Mucosa of descending colon (tissue), 3 donors: Measurements from ENCODE around the gene RBM38. TPM values are rescaled to one million over a fixed set of nuclear protein-coding genes. Genes with fewer than 3 reads are reported as not detected.
A peak's percentile ranks its signal among the peaks of the same experiment; 100 is the strongest.

Experiments
- ATAC-seq: fragments of 200-7000 bp; cut with Tn5 transposase; one replicate; pipeline ENCODE4 v1.9.1; 2020; ENCODE audit warnings: mild to moderate bottlenecking, moderate library complexity
- DNase-seq, 3 donors: peaks; one replicate each; pipeline ENCODE4 v3.0.0-alpha.2; 2020
- H3K36me3 ChIP-seq: fragments of 200-600 bp; one replicate; pipeline ENCODE4 v1.8.0; 2021; ENCODE audit warnings: low read depth, mild to moderate bottlenecking
- H3K4me1 ChIP-seq: fragments of 200-600 bp; one replicate; pipeline ENCODE4 v1.8.0; 2021; ENCODE audit warnings: low read depth, mild to moderate bottlenecking
- H3K4me3 ChIP-seq: fragments of 200-600 bp; one replicate; pipeline ENCODE4 v1.8.0; 2021; ENCODE audit warnings: mild to moderate bottlenecking
- H3K9me3 ChIP-seq: fragments of 200-600 bp; one replicate; pipeline ENCODE4 v1.8.0; 2021; ENCODE audit warnings: mild to moderate bottlenecking
- intact Hi-C, 2 donors: fragments of 100-400 bp; cut with DNase I in 1 of 2; cut with micrococcal nuclease in 1 of 2; formaldehyde crosslinking; loops; one replicate each; pipeline versions ENCODE4 v1.11.0 to v1.11.1; 2022; cut with DNase I, micrococcal nuclease
- total RNA-seq, 3 donors: library from RNA; stranded (reverse); fragmentation: NEBNext Ultra II Directional in 2 of 3; extraction: Animal tissue kit (Norgen Biotek cat#: 25700) in 2 of 3; gene quantifications; one replicate each; pipeline versions ENCODE4 v1.2.1 to v1.2.4, GENCODE V29; 2021 to 2023
- TF ChIP-seq, protein P1 (sequence below): fragments of 200-600 bp; IDR thresholded peaks from one replicate; pipeline ENCODE4 v1.8.0; 2022; ENCODE audit warnings: antibody characterized with exemption, mild to moderate bottlenecking
- donor health status: DM: no; HTN: no; CAD: no; lungs with moderate emphysema.
- donor health status: DM: no; HTN: no; CAD: no.
- donor health status: DM: no; HTN: yes; CAD: no.

The RBM38 gene
- total RNA-seq, 3 donors from 2014 or later = 29.5 to 85.5 (median 36.8) TPM

- Histone ChIP-seq H3K4me1 (peaks cover 33% of the 10 kb centered on the region), H3K4me3 (peak overlapping the region; percentile 65), H3K9me3 (no peaks in the 10 kb centered on the region), H3K36me3 (no peaks in the 10 kb centered on the region)
- ATAC-seq = no peak
- intact Hi-C loops = no loop called here
- peak; percentile 48 to 75 (median 63) for DNase-seq
- TF ChIP-seq, protein P1, sequence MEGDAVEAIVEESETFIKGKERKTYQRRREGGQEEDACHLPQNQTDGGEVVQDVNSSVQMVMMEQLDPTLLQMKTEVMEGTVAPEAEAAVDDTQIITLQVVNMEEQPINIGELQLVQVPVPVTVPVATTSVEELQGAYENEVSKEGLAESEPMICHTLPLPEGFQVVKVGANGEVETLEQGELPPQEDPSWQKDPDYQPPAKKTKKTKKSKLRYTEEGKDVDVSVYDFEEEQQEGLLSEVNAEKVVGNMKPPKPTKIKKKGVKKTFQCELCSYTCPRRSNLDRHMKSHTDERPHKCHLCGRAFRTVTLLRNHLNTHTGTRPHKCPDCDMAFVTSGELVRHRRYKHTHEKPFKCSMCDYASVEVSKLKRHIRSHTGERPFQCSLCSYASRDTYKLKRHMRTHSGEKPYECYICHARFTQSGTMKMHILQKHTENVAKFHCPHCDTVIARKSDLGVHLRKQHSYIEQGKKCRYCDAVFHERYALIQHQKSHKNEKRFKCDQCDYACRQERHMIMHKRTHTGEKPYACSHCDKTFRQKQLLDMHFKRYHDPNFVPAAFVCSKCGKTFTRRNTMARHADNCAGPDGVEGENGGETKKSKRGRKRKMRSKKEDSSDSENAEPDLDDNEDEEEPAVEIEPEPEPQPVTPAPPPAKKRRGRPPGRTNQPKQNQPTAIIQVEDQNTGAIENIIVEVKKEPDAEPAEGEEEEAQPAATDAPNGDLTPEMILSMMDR = no peak
Observed at GRCh38 chr20:57391439-57392301, 474 bp downstream of the RBM38 start.

DNA sequence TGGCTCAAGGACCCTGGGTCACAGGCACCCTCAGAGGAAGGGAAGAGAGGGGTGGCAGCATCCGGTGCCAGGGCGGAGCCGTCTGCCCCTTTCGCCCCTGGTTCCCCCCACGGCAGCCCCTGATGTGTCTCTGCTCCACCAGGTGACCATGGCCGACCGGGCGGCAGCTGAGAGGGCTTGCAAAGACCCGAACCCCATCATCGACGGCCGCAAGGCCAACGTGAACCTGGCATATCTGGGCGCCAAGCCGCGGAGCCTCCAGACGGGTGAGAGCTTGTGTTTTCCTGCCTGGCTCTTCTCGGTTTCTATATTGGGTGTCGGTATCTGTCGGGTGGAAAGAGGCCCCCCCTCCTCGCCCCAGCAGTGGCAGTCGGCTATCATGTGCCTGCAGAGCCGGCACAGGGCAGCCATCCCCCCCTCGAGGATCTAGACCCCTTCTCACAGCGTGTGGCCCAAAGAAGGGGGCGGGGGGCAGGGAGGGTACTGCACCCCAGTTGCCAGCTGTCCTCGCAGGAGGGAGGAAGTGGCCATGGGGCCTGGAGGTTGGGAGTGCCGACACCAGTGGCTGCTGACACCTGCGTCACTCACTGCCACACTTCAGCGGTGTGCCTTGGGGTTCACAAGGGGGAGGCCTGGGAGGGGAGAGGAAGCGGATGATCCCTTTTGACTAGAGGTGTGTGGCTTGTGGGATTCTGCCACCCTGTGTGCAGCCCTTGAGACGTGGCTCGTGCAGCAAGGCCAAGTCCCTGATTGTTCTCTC, 1.5 kb downstream of the RBM38 start:
- peak overlapping the region; percentile 24 for H3K4me3 ChIP-seq
- H3K36me3 ChIP-seq = no peaks in the 10 kb centered on the region
- TF ChIP-seq, protein P1 = no peak
- ATAC-seq (peak; percentile 42), DNase-seq (peak; percentile 64 to 91 (median 78))
- intact Hi-C loops = no loop called here
- peaks cover 36% of the 10 kb centered on the region for H3K4me1 ChIP-seq
- no peaks in the 10 kb centered on the region for H3K9me3 ChIP-seq

DNA sequence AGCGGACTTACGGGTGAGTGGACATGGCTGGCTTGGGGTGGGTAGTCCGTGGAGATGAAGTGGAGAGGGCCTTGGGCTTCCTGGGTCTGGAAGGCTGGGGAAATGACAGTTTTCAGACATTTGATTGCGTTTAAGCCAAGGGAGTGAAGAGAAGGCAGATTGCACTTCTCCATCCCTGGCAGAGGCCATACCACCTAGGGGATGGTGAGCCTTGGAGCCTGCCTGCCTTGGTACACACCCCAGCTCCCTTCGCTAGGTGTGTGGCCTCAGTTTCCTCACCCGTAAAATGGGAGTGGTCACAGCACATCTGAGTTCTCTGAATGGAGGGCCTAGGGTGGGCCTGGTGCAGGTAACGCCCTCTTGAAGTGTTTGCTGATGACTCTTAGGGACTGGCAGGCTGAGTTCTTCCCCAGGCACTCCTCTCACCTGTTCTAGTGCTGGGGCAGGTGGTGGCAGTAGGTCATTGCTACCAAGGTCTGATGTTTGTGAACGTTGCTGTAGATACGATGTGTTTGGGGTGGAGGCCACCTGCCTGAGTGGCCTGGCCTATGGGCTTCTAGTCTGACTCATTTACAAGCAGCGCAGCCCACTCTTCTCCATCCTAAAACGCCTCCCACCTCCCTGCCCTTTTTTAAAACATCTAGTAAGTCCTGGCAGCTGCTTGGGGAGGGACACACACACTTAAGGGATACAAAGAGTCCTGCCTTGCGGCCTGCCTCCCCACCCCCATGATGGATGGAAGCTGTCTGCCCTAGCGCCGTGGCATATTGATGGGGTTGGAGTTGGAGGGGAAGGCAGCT, 2.3 kb downstream of the RBM38 start:
- no peak overlapping the region for H3K4me3 ChIP-seq
- TF ChIP-seq, protein P1 = no peak
- intact Hi-C loops = no loop called here
- H3K9me3 ChIP-seq = no peaks in the 10 kb centered on the region
- DNase-seq (peak in 2 of 3 donors; percentile 35 to 57), ATAC-seq (peak; percentile 53)
- no peaks in the 10 kb centered on the region for H3K36me3 ChIP-seq
- peaks cover 42% of the 10 kb centered on the region for H3K4me1 ChIP-seq

DNA sequence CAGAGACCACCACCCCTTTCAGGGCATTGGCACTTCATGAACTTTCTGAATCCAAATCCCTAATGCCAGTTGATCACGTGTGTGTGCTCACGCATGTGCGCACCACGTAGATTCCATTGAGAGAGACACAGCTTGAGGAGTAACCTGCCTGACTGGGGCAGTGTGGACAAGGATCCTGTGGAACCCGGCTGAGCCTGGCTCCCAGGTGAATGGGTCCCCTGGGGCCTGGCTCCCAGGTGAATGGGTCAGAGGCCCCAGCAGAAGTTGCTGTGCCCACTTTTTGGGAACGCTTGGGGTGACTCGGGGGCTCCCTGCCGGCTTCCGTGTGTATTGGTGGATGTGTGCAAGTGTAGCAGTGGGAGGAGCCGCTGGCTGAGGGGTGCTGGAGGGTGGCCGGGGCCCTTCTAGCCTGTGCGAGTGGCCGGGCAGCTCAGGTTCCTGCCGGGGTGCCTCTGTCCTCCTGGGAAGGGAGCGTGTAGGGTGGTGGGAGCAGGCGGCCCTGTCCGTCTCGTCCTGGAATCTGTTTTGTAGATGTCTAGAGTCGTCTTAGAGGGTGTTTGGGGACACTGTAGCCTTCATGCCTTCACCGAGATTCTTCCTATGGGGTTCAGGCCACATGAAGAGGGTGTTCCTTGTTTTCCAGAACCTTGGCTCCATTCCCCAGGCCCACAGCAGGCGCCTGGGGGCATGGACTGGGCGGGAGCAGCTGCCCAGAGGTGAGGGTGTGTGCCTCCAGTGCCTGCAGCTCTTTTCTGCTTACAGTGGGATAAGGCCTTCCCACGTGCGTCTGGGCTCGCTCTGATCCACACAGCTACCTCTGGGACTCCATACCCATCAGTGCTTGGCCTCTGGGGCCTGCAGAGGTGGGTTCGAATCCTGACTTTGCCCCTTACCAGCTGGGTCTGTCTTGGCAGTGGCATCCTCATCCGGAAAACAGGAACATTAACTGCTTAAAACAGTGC, 3.2 kb downstream of the RBM38 start:
- TF ChIP-seq, protein P1 = no peak
- ATAC-seq (no peak), DNase-seq (peak in 2 of 3 donors; percentile 39 to 62)
- intact Hi-C loops = no loop called here
- Histone ChIP-seq H3K4me3 (no peak overlapping the region), H3K4me1 (peaks cover 47% of the 10 kb centered on the region), H3K36me3 (no peaks in the 10 kb centered on the region), H3K9me3 (no peaks in the 10 kb centered on the region)
